ENCODE measurements around the gene MED27. TPM values are rescaled to one million over a fixed set of nuclear protein-coding genes. Genes with fewer than 3 reads are reported as not detected.

The MED27 gene
- total and polyA plus RNA-seq, 2 of the 4 experiments (the other 2 are of a cell fraction) = 50.2 to 63.4 TPM

GRCh38 chr9:132121021-132121420 is 41.4 kb upstream of the MED27 start:
- H3K18ac ChIP-seq (ENCODE audit: low read depth, low read length) = no peak overlapping the region

More at GRCh38 chr9:132121021-132121420, 41.4 kb upstream of the MED27 start:
- no peaks in the 10 kb centered on the region for H3K79me1 ChIP-seq (ENCODE audit: low read depth in 1 of 2, low read length in 2 of 2)
- H4K20me1 ChIP-seq (ENCODE audit: insufficient read depth, low read length) = no peaks in the 10 kb centered on the region; the same call in 1 of the 2 replicates
- H3K4me3 ChIP-seq (ENCODE audit: insufficient read depth, low read depth, low read length) = no peak overlapping the region
- no peak overlapping the region for H3K4me2 ChIP-seq (ENCODE audit: low read depth, low read length)
- no peaks in the 10 kb centered on the region for H3K9me1 ChIP-seq (ENCODE audit: insufficient read depth, low read length)
- CTCF ChIA-PET = interaction anchor here (0.6 kb wide), 1 partner anchor 89 kb away, joined by 3 read pairs; no protein-coding TSS in a partner anchor
- no peak overlapping the region for H4K91ac ChIP-seq (ENCODE audit: insufficient read depth, low read depth, low read length)
- H3K27me3 ChIP-seq (ENCODE audit: control insufficient read depth, insufficient read depth, low read length) = peaks cover 62% of the 10 kb centered on the region
- no peak overlapping the region for H2BK20ac ChIP-seq (ENCODE audit: low read depth, low read length)
- no peak overlapping the region for H4K5ac ChIP-seq (ENCODE audit: low read depth, low read length)
- TF ChIP-seq MAFK (IDR thresholded peaks at IDR 0.05; ENCODE audit: low read depth, low read length) (no peak), RAD21 (IDR thresholded peaks at IDR 0.05; ENCODE audit: low read length) (no peak), RFX5 (IDR thresholded peaks at IDR 0.05; ENCODE audit: low read depth, low read length) (no peak), CEBPB (IDR thresholded peaks at IDR 0.05; ENCODE audit: low read depth, low read length) (no peak)
- H2AK5ac ChIP-seq (ENCODE audit: low read depth, low read length) = no peak overlapping the region
- no peak overlapping the region for H2AFZ ChIP-seq (replicated peaks; ENCODE audit: low read length, poor library complexity)
- WGBS, 2 experiments (ENCODE audit: extremely low coverage in 2 of 2, insufficient read length in 1 of 2) = no CpG with 5 or more reads among the region's 2 CpGs
- no TSS peak for BruUV-seq (replicated peaks)
- dilution Hi-C loops (cut with HindIII; ENCODE audit: low sequenced_read_pairs, unreplicated experiment) = no loop called here
- H3K36me3 ChIP-seq (ENCODE audit: control insufficient read depth, insufficient read depth, low read length) = no peaks in the 10 kb centered on the region
- no peak overlapping the region for H3K56ac ChIP-seq (ENCODE audit: extremely low read depth, insufficient read depth, low read length)
- H3K14ac ChIP-seq (replicated peaks; ENCODE audit: low read depth, low read length) = no peak overlapping the region
- no peak overlapping the region for H2BK120ac ChIP-seq (ENCODE audit: low read depth, low read length)
- H2AK9ac ChIP-seq (replicated peaks; ENCODE audit: low read depth, low read length, poor library complexity) = no peak overlapping the region
- no peak overlapping the region for H3K23ac ChIP-seq (ENCODE audit: low read depth, low read length)
- no peak overlapping the region for H3K4ac ChIP-seq (ENCODE audit: low read depth, low read length)
- DNase-seq (no peak), ATAC-seq (ENCODE audit: low read depth) (no peak)
- no peak overlapping the region for H3K27ac ChIP-seq (ENCODE audit: insufficient read depth, low read length)
- intact Hi-C loops (cut with micrococcal nuclease) = no loop called here
- in situ Hi-C loops (cut with MboI; ENCODE audit: low sequenced_read_pairs) = no loop called here
- peaks cover 2% of the 10 kb centered on the region; the same call in 1 of the 2 replicates for H3K9me3 ChIP-seq (ENCODE audit: control insufficient read depth, insufficient read depth, low read length)
- H2BK15ac ChIP-seq (ENCODE audit: low read depth, low read length) = no peak overlapping the region
- no peaks in the 10 kb centered on the region for H3K4me1 ChIP-seq (ENCODE audit: control insufficient read depth, insufficient read depth, low read length)
- no peak overlapping the region for H2BK5ac ChIP-seq (ENCODE audit: low read depth, low read length, poor library complexity, severe bottlenecking)
- no peak overlapping the region for H3K9ac ChIP-seq (ENCODE audit: low read depth, low read length)
- POLR2A ChIA-PET (ENCODE audit: unreplicated experiment) = no interaction called here
- H4K8ac ChIP-seq (ENCODE audit: low read depth in 2 of 2, low read length in 2 of 2) = no peak overlapping the region
